GM19240 (cell line): ENCODE data around the gene NMNAT2.
"Not testable (repeated sequence)": the region's sequence is repeated elsewhere in the genome, so short reads cannot be mapped to it uniquely, and the experiment has no call there.

ENCODE experiments used
- DNase-seq: peaks from one replicate; pipeline ENCODE4 v3.0.0; 2011; ENCODE audit warnings: low spot score; ENCODE audit not compliant: insufficient read length

The NMNAT2 gene

DNA sequence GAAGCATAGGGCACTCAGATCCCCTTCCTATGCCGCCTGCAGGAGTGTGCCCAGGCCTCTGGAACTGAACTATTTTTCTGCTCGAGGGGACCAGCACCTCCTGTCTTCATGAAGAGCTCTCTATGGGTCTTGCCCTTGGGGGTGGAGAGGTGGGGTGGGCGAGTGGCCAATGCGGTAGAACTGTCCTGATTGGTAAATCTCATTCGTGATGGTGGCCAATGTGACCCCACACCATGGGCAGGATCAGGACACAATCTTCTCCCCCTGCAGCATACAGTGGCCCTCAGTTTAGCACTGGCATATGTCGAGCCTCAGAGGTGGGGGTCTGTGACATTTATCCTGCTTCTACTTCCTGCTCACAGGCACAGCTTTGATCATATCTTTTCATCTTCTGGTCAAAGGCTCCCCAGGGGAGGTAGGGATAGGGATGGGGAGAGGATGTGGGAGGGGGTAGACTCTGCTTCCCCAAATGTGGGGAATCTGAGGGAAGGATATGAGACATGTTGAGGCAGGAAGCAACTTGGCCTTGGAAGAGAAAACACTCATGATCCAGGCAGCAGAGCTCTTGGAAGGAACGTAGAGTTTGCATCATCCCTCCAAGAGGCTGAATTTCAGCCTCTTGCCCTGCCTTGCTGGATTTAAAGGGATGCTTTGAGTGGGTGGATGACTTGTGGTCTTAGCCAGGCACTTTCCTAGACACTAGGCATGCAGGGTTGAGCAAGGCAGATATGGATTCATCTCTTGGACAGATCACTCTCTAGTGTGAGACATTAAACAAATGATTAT is 150.3 kb downstream of the NMNAT2 start:
- no peak for DNase-seq

DNA sequence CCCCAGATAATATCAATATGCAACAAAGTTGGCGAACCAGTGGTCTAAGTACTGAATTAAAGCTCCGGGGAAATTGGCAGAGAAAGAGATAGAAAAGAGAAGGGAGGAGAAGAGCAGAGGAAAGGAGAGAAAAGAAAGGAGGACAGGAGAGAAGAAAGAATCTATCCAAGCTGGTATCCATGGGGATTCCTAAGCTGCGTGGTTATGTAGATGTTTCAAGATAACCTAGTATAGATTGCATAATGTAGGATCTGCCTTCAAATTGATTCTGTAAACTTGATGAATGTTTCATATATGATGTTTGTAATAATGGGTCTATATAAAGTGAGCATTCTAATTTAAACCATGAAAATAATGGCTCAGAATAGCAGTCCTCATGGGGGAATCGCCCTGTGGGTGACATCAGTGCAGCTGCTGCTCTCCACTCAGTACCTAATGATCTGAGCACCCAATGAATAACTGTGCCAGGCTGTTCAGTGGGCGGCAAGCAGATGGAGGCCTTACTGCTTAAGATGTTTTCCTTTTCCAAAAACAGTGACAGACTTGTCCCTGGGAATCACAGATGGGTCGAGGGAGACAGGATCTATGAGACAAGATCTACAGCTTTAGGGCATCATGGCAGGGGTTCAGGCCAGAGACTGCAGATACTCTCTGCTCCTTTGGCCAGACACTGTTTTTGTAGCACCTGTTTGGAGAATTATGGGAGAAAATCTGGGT is 154.1 kb downstream of the NMNAT2 start:
- no peak for DNase-seq

DNA sequence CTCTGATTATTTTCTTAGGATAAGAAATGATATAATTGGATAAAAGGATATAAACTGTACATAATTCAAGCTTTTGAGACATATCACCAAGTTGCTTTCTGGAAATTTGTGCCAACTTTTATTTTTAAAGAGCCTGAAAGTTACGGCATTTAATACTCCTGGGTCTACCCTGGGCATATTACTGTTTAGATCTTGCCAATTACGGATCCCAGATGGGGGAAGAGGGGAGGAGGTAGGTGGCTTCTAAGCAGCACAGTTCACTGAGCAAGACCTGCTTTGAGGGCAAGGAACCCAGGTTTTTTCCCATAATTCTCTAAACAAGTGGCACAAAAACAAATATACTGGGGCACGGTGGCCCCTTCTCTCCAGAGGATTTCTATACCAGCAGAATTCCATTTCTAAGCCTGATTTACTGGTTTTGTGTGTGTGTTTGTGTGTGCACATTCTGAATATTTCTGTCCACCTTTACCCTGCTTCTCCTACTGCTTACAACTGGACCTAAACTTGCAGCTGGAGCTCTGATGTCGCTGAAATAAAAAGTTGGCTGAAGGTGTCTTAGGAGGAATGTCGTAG is 155.5 kb downstream of the NMNAT2 start:
- DNase-seq: no peak

DNA sequence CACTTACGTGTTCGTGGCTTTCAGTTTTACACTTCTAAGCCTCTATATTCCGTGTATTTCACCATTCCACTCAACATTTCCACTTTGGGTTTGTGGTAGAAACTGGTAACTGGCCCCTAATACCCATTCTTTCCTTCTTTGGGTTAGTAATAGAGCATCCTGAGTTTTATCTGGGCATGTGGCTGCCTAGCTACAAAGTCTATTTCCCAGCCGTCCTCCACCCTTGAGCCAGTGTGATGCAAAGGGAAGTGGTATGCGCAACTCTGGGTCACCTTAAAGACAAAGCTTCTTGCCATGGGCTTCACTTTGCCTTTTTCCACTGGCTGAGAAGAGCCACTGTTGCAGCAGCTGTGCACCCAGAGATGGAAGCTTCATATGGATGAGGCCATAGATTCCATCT is 158.3 kb downstream of the NMNAT2 start:
- DNase-seq: no peak

DNA sequence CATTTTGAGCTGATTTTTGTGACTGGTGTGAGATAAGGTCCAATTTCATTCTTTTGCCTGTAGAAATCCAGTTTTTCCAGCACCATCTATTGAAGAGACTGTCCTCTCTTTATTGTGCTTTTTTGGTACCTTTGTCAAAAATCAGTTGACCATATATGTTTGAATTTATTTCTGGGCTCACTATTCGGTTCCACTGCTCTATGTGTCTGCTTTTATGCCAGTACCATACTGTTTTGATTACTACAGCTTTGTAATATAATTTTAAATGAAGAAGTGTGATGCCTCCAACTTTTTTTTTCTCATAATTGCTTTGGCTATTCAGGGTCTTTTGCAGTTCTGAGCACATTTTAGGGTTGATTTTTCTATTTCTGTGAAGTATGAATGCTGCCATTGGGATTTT is 163.1 kb downstream of the NMNAT2 start:
- DNase-seq: no peak

DNA sequence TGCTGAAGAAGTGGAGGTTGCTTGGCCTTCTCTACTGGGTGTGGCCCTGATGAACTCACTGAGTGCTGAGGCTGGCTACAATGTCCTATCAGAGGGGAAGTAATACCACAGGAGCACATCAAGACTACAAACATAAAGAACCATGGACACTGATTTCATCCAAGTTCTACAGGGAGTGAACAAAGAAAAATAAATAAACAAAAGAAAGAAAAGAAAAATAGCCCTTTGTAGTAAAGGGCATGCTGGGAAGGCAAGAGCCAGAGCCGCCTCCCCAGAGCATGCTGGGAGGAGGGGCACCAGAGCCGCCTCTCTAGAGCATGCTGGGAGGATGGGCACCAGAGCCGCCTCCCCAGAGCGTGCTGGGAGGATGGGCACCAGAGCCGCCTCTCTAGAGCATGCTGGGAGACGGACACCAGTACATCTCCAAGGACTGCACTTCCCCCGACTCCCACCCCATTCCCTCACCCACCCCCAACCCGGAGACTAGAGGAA is 166.2 kb downstream of the NMNAT2 start:
- no peak for DNase-seq

DNA sequence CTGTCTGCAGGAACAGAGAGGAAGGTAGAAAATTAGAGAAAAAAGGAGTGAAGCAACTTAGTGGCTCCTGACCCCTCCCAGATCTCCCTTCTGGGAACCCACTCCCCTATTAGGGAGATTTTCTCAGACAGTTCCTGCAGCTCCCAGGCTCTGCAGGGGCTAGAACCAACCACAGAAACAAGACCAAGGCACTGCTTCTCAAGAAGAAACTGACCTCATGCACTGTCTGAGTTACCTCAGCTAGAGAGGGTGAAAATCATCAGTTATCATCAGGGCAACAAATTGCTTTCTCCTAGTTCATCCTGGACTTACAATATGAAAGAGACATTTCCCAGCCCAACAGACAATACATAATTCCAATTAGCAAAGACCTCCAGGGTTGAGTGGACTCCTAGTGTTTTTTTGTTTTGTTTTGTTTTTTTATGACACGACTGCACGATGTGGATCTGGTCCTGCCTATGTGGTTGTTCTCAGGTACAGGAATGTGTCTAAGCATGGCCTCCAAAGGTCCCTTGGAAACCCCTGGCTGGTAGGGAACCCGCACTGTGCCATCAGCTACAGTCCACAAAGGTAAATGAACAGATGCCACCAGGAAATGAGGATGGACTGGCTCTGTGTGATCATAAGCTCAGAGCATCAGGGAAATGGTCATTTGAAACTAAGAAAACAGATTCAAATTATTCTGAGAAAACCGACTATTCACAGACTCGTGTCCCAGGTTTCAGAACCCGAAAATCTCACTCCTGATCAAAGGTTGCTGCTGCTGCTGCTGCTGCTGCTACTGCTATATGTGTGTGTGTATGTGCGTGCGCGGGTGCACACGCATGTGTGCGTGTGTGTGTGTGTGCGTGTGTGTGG is 166.8 kb downstream of the NMNAT2 start:
- DNase-seq: no peak

DNA sequence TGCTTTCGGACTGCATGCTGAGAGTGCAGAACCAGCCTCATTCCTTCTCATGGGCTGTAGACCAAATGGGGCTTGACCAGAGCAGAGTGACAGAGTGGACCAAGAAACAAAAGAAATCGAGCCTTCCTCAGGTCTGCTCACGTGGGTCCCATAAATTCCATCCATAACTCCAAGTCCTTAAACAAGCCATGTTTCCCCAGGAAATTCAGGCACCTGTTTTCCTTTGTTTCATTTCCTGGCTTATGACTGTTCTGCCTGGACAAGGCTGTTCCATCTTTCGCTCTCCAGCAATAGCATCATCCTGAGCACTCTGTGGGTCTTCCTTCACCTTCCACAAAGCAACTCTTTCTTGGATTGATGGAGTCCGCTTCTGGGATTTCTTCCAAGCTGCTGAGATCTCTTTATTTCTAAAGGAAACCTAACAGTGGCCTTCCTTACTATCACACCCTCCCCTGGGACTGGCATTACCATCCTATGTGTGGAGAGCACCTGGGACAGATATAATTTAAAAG is 168.2 kb downstream of the NMNAT2 start:
- DNase-seq: no peak

DNA sequence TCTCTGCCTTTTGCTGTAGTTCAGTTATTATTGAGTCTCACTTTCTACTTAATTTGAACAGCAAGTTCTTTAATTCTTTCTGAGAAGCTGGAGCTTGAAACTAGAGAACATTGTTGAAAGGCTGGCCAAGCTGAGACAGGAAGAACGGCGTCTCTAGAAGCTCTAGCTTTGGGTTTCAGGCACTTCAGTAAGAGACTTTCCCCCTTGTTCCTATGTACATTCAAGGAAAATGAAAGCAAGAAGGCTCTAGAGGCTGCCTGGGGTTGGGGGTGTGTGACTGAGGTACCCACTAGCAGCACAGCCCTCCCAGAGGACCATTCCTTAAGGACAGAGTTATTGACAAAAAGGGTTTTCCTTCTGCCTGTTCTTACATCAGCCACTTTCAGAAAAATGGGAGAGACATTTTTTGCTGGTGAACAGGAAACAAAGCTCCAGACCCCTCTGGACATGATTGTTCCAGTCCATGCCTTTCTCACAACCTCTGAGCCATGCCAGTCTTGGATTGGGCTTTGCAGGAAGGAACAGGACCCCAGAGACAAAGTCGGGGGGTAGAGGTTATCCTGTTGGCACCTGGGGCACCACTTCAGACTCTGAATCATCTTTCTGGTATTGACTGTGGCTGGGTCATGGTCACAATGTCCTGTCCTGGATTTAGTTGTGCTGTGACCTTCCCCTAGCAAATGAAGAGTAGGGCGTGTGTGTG is 169.0 kb downstream of the NMNAT2 start:
- DNase-seq: no peak

DNA sequence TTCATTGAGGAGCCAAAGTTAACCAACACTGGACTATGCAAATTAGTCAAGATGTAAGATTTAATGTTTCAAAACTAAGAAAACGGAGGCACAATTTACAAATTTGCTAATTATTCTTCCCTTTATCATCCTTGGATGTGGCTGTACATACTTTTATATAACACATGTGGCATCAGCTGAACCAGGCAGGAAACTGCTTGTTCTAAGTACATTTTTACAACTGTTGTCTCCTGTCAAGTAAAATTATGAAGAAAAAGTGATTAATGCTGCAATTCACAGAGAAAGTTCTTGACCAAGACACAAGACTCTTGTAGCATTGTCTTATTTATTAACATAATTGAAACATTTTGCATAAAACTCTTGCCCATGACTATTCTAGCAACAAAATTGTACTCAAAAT is 170.2 kb downstream of the NMNAT2 start:
- no peak for DNase-seq

DNA sequence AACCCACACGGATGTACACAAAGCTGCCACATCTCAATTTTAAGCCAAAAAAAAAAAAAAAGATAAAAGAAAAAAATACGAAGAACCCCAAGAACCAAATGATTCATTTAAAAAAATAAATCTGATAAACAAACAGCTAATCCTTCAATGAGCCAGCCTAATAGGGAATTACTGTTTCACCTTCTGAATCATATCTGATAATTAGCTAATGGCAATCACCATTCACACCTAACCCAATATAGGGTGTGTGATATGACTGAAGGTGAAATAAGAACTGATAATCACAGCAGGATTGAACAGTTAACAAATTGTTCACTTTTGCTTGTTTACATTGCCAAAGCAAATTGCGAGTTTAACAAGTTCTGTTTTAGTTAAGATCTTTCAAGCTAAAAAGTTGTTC is 170.7 kb downstream of the NMNAT2 start:
- no peak for DNase-seq

DNA sequence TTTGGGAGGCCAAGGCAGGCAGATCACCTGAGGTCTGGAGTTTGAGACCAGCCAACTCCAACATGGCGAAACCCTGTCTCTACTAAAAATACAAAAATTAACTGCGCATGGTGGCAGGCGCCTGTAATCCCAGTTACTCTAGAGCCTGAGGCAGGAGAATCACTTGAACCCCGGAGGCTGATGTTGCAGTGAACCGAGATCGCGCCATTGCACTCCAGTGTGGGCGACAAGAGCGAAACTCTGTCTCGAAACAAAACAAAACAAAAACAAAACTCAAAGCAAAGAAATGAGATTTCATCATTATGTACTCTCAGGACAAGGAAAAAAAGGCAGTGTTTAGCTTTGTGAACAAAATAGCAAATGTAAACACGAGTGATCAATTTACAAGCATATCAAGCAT is 171.1 kb downstream of the NMNAT2 start:
- DNase-seq: no peak

DNA sequence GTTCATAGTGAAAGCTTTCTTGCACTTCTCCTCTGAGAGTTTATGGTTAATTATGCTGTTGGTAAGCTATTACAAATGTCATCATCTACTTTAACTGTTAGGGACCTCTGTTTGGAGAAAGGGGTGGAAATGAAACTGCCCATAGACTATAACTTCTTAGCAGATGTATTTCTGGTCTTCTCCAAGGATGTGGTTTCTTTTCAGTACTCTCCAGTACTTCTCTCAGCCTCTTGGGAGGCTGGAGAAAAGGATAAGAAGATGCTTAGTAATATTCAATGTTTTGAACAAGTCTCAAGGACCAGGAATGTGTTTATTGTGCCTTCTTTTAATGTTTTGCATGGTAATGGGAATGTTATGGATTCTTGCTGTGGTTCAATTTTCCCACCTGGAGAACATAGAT is 171.7 kb downstream of the NMNAT2 start:
- no peak for DNase-seq

DNA sequence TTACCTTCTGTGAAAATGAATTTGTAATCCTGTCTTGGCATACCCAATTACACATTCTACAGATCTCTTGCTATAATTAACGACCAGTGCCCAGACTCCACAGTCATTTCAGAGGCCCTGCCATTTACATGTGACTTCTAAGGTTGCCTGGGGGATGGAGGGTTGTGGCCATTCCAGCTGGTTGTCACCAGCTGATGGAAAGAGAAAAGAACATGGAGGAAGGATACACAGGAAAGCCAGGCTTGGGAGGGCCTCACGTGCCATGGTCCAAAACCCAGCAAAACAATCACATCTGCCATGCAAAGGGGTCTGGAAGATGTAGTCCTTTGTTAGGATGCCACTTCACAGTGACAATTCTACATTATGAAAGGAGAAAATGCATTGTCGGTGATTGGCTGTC is 172.8 kb downstream of the NMNAT2 start:
- no peak for DNase-seq

DNA sequence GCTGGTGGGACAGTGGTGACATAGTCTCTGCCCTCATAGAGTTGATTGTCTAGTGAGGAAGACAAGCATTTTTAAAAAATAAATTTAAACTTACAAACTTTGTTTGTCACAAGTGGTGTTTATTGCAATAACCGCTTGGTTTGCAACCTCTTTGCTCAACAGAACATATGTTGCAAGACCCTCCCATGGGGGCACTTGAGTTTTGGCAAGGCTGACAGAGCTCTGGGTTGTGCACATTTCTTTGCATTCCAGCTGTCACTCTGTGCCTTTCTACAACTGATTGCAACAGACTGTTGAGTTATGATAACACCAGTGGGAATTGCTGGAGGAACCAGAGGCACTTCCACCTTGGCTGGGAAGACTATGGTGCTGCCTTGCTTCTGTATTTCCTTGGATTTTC is 173.7 kb downstream of the NMNAT2 start:
- DNase-seq: no peak

DNA sequence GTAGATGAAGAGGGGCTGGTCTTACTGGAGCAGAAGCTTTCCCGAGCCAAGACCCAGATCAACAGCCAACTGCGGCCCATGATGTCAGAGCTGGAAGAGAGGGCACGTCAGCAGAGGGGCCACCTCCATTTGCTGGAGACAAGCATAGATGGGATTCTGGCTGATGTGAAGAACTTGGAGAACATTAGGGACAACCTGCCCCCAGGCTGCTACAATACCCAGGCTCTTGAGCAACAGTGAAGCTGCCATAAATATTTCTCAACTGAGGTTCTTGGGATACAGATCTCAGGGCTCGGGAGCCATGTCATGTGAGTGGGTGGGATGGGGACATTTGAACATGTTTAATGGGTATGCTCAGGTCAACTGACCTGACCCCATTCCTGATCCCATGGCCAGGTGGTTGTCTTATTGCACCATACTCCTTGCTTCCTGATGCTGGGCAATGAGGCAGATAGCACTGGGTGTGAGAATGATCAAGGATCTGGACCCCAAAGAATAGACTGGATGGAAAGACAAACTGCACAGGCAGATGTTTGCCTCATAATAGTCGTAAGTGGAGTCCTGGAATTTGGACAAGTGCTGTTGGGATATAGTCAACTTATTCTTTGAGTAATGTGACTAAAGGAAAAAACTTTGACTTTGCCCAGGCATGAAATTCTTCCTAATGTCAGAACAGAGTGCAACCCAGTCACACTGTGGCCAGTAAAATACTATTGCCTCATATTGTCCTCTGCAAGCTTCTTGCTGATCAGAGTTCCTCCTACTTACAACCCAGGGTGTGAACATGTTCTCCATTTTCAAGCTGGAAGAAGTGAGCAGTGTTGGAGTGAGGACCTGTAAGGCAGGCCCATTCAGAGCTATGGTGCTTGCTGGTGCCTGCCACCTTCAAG is 174.8 kb downstream of the NMNAT2 start:
- no peak for DNase-seq

DNA sequence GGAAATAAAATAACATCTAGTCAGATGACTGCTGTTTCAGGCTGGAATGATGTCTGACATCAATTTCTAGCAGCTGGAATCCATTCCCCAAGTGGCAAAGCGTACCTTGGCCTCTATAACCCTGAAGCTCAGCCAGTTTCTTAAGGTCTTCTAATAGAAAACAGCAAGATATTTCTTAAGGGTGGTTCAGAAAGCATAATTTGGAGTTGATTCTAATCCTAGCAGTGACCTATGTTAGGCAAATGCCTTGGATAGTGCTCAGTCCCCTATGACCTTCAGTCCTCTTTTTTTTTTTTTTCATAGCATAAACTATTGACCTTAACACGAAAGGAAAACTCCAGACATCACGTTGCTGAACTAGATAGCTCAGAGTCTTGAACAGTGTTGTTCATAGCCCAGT is 175.6 kb downstream of the NMNAT2 start:
- no peak for DNase-seq

DNA sequence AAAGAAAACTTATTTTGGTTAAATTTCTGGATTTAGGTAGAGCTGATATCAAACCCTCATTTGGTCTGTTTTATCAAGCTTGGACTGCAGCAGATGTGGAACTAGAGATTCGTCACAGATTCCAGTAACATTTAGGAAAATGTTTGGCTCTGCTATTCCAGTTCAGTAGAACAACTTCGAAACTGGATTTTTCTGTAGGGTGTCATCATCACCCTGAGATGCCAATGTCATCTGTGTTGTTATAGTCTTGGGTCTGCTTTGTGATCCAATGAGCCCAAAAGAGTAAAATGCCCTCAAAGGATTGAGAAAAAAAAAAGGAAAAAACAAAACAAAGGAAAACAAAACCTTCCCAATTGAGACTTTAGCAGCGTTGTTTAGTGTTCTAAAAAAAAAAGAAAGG is 176.7 kb downstream of the NMNAT2 start:
- DNase-seq: no peak

DNA sequence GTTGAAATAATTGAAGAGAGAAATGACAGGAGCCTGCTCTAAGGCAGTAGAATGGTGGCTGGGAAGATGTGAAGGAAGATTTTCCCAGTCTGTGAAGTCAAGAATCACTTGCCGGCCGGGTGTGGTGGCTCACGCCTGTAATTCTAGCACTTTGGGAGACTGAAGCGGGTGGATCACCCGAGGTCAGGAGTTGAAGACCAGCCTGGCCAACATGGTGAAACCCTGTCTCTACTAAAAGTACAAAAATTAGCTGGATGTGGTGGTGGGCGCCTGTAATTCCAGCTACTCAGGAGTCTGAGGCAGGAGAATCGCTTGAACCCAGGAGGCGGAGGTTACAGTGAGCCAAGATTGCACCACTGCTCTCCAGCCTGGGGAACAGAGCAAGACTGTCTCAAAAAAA is 177.3 kb downstream of the NMNAT2 start:
- not testable (repeated sequence) for DNase-seq

DNA sequence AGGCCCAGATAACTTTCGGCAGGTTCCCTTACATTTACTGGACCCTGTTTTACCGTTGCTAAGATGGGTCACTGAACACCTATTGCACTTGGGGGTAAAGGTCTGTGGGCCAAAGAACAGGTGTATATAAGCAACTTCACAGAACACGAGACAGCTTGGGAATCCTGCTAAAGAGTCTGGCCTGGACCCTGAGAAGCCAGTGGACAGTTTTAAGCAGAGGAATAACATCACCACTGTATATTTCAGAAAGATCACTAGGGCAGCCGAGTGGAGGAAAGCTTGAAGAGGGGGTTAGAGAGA is 177.7 kb downstream of the NMNAT2 start:
- DNase-seq: no peak
